Loucy (cell line): ENCODE data around the gene SGCA.
A peak's percentile ranks its signal among the peaks of the same experiment; 100 is the strongest.

Experiments
- H2AFZ ChIP-seq: fragments of 200-600 bp; sonication (generic); 2 replicates; pipeline ENCODE4 v1.6.0; 2016; ENCODE audit warnings: antibody characterized with exemption, mild to moderate bottlenecking, low read length, moderate library complexity
- H3F3A ChIP-seq: fragments of 200-600 bp; 2 replicates; pipeline ENCODE4 v1.6.0; 2016; ENCODE audit warnings: antibody characterized with exemption, low read depth, mild to moderate bottlenecking
- H3K27me3 ChIP-seq: fragments of 200-600 bp; sonication (generic); 2 replicates; pipeline ENCODE4 v1.6.1; 2014; ENCODE audit warnings: low read length, mild to moderate bottlenecking; ENCODE audit not compliant: insufficient read depth, poor library complexity, severe bottlenecking
- H3K36me3 ChIP-seq: fragments of 200-600 bp; sonication (generic); 2 replicates; pipeline ENCODE4 v1.6.1; 2016; ENCODE audit warnings: low read length; ENCODE audit not compliant: insufficient read depth
- H3K4me1 ChIP-seq: fragments of 200-600 bp; sonication (generic); 2 replicates; pipeline ENCODE4 v1.5.1; 2014; ENCODE audit warnings: low read length, mild to moderate bottlenecking; ENCODE audit not compliant: insufficient read depth, poor library complexity, severe bottlenecking
- H3K4me2 ChIP-seq: fragments of 200-600 bp; sonication (generic); 2 replicates; pipeline ENCODE4 v1.6.0; 2014; ENCODE audit warnings: antibody characterized with exemption, low read length, low read depth, mild to moderate bottlenecking; ENCODE audit not compliant: poor library complexity, severe bottlenecking
- H3K4me3 ChIP-seq: fragments of 200-600 bp; sonication (generic); 2 replicates; pipeline ENCODE4 v1.5.1; 2014; ENCODE audit warnings: low read length, mild to moderate bottlenecking, mixed read lengths; ENCODE audit not compliant: poor library complexity, severe bottlenecking
- H3K79me2 ChIP-seq: fragments of 200-600 bp; sonication (generic); 2 replicates; pipeline ENCODE4 v1.6.1; 2014; ENCODE audit warnings: low read length; ENCODE audit not compliant: insufficient read depth
- H3K9ac ChIP-seq: fragments of 200-600 bp; sonication (generic); 2 replicates; pipeline ENCODE4 v1.6.0; 2014; ENCODE audit warnings: mild to moderate bottlenecking, low read depth, low read length, moderate library complexity; ENCODE audit not compliant: poor library complexity, severe bottlenecking
- H3K9me2 ChIP-seq: fragments of 200-600 bp; sonication (generic); replicated peaks from 2 replicates; pipeline ENCODE4 v1.6.1; 2016; ENCODE audit warnings: low read depth, low read length, mixed read lengths
- H3K9me3 ChIP-seq: fragments of 200-600 bp; sonication (generic); 2 replicates; pipeline ENCODE4 v1.6.1; 2014; ENCODE audit warnings: mild to moderate bottlenecking, antibody characterized with exemption, low read length, low read depth; ENCODE audit not compliant: insufficient read depth
- H4K20me1 ChIP-seq: fragments of 200-600 bp; sonication (generic); 2 replicates; pipeline ENCODE4 v1.6.0; 2014; ENCODE audit warnings: antibody characterized with exemption, low read length, mild to moderate bottlenecking; ENCODE audit not compliant: insufficient read depth, poor library complexity, severe bottlenecking
- CTCF ChIP-seq: fragments of 200-600 bp; sonication (generic); conservative IDR thresholded peaks from 2 replicates; pipeline ENCODE4 v1.5.1; 2014; ENCODE audit warnings: mild to moderate bottlenecking, antibody characterized with exemption, low read length
- EZH2phosphoT487 ChIP-seq: fragments of 200-600 bp; IDR thresholded peaks from 2 replicates; pipeline ENCODE4 v1.6.1; 2018; ENCODE audit warnings: antibody characterized with exemption, mild to moderate bottlenecking, moderate library complexity, borderline replicate concordance

SGCA gene

GRCh38 chr17:50130559-50131305 lies 35.1 kb upstream of the SGCA start:
- Histone ChIP-seq H3K4me3 (peak overlapping the region; percentile 49), H2AFZ (no peak overlapping the region), H3K9me2 (no peaks in the 10 kb centered on the region), H3K4me2 (no peak overlapping the region), H3F3A (peaks cover 4% of the 10 kb centered on the region; the same call in 1 of the 2 replicates), H3K36me3 (peaks cover 16% of the 10 kb centered on the region; the same call in 1 of the 2 replicates), H4K20me1 (no peaks in the 10 kb centered on the region), H3K9me3 (no peaks in the 10 kb centered on the region), H3K79me2 (no peaks in the 10 kb centered on the region), H3K9ac (no peak overlapping the region), H3K27me3 (no peaks in the 10 kb centered on the region), H3K4me1 (peaks cover 18% of the 10 kb centered on the region)
- no peak for TF ChIP-seq EZH2phosphoT487
- TF ChIP-seq CTCF: no peak

- Histone ChIP-seq H3F3A (peaks cover 4% of the 10 kb centered on the region; the same call in 1 of the 2 replicates), H3K79me2 (no peaks in the 10 kb centered on the region), H2AFZ (no peak overlapping the region), H3K27me3 (no peaks in the 10 kb centered on the region), H4K20me1 (no peaks in the 10 kb centered on the region), H3K9me3 (no peaks in the 10 kb centered on the region), H3K4me3 (no peak overlapping the region), H3K9me2 (no peaks in the 10 kb centered on the region), H3K4me1 (peaks cover 16% of the 10 kb centered on the region), H3K9ac (no peak overlapping the region), H3K36me3 (peaks cover 31% of the 10 kb centered on the region; the same call in 1 of the 2 replicates), H3K4me2 (no peak overlapping the region)
- TF ChIP-seq EZH2phosphoT487 (no peak), CTCF (no peak)
Measured at GRCh38 chr17:50132104-50132794, 33.6 kb upstream of the SGCA start.

GRCh38 chr17:50133028-50133768 lies 32.6 kb upstream of the SGCA start:
- no peaks in the 10 kb centered on the region for H4K20me1 ChIP-seq
- H3K36me3 ChIP-seq: peaks cover 40% of the 10 kb centered on the region; the same call in 1 of the 2 replicates
- no peaks in the 10 kb centered on the region for H3K27me3 ChIP-seq
- no peak overlapping the region for H3K4me2 ChIP-seq
- peaks cover 7% of the 10 kb centered on the region for H3K4me1 ChIP-seq
- H3F3A ChIP-seq: peaks cover 4% of the 10 kb centered on the region; the same call in 1 of the 2 replicates
- no peaks in the 10 kb centered on the region for H3K9me2 ChIP-seq
- H2AFZ ChIP-seq: no peak overlapping the region
- H3K79me2 ChIP-seq: peaks cover 2% of the 10 kb centered on the region; the same call in 1 of the 2 replicates
- H3K4me3 ChIP-seq: no peak overlapping the region
- TF ChIP-seq EZH2phosphoT487: no peak
- no peak for TF ChIP-seq CTCF
- H3K9me3 ChIP-seq: no peaks in the 10 kb centered on the region
- H3K9ac ChIP-seq: no peak overlapping the region
